A549 (cell line): ENCODE measurements around the gene FILIP1L. TPM values are rescaled to one million over a fixed set of nuclear protein-coding genes. Genes with fewer than 3 reads are reported as not detected.
A peak's percentile ranks its signal among the peaks of the same experiment; 100 is the strongest.

Experiments
- ATAC-seq, 2 experiments: fragments of 200-7000 bp in 1 of 2; fragments of >200 bp in 1 of 2; cut with Nextera tagmentation in 1 of 2; cut with Tn5 transposase in 1 of 2; 3 replicates each; pipeline versions ENCODE4 v1.8.0 to v1.9.1; 2018 to 2020; ENCODE audit warnings: mild to moderate bottlenecking in 1 of 2, moderate library complexity in 1 of 2
- CTCF ChIA-PET: fragments of 300-600 bp; sonication (Branson Sonifier 250); formaldehyde crosslinking; extraction: SDS; loops from one replicate; lab custom pipeline; 2021; ENCODE audit warnings: antibody characterized with exemption, inconsistent platforms; lab: Yijun Ruan, JAX
- POLR2A ChIA-PET: fragments of 350-600 bp; formaldehyde crosslinking; extraction: SDS; loops from one replicate; lab custom pipeline; 2021; ENCODE audit warnings: antibody characterized with exemption, inconsistent platforms; lab: Yijun Ruan, JAX
- DNase-seq, 2 experiments: peaks; one replicate each; pipeline versions ENCODE4 v3.0.0 to v3.0.0-alpha.2; 2011 to 2016; ENCODE audit warnings: low read depth in 1 of 2, low spot score in 1 of 2
- FAIRE-seq: peaks from 2 replicates; lab custom pipeline; 2011; peaks lifted over from hg19 to GRCh38; lab: Jason Lieb, UNC
- H3K27ac ChIP-seq, 2 experiments: fragments of >200 bp; sonication (Bioruptor Twin); formaldehyde crosslinking; 3 replicates each; pipeline ENCODE4 v1.5.1; 2016 to 2017
- H3K4me1 ChIP-seq: fragments of >200 bp; sonication (Bioruptor Twin); formaldehyde crosslinking; 3 replicates; pipeline ENCODE4 v1.6.1; 2016
- H3K4me2 ChIP-seq: fragments of >200 bp; sonication (Bioruptor Twin); formaldehyde crosslinking; 3 replicates; pipeline ENCODE4 v1.6.1; 2016
- H3K4me3 ChIP-seq: fragments of >200 bp; sonication (Bioruptor Twin); formaldehyde crosslinking; 3 replicates; pipeline ENCODE4 v1.5.1; 2016
- H3K9me3 ChIP-seq: fragments of >200 bp; sonication (Bioruptor Twin); formaldehyde crosslinking; 3 replicates; pipeline ENCODE4 v1.6.1; 2016
- CBX8 ChIP-seq: fragments of 200-600 bp; sonication (generic); IDR thresholded peaks from 2 replicates; pipeline ENCODE4 v1.6.1; 2016
- E2F6 ChIP-seq: IDR thresholded peaks from 2 replicates; pipeline ENCODE4 v1.6.1; 2012; ENCODE audit warnings: low read depth, borderline replicate concordance
- ESRRA ChIP-seq: fragments of 150-350 bp; IDR thresholded peaks from 2 replicates; pipeline ENCODE4 v1.6.1; 2014; ENCODE audit warnings: mild to moderate bottlenecking, low read length, borderline replicate concordance
- FOSB ChIP-seq: fragments of 250-450 bp; sonication (Bioruptor Pico); IDR thresholded peaks from 2 replicates; pipeline ENCODE4 v1.5.0; 2020; ENCODE audit warnings: mild to moderate bottlenecking, moderate library complexity
- FOXS1 ChIP-seq: fragments of 250-450 bp; sonication (Bioruptor Pico); IDR thresholded peaks from 2 replicates; pipeline ENCODE4 v1.5.0; 2020; ENCODE audit warnings: mild to moderate bottlenecking, moderate library complexity
- HES2 ChIP-seq: fragments of >200 bp; sonication (Bioruptor Twin); formaldehyde crosslinking; IDR thresholded peaks from 2 replicates; pipeline ENCODE4 v1.6.1; 2016
- HOXA7 ChIP-seq: fragments of 250-450 bp; sonication (Bioruptor Pico); IDR thresholded peaks from 2 replicates; pipeline ENCODE4 v1.5.0; 2020; ENCODE audit warnings: mild to moderate bottlenecking, moderate library complexity
- JUN ChIP-seq, 2 experiments: fragments of >200 bp; sonication (Bioruptor Twin); formaldehyde crosslinking; IDR thresholded peaks; 2 replicates in 1 of 2; 3 replicates in 1 of 2; pipeline ENCODE4 v1.6.1; 2016 to 2017
- JUNB ChIP-seq: fragments of >200 bp; sonication (Bioruptor Twin); formaldehyde crosslinking; IDR thresholded peaks from 2 replicates; pipeline ENCODE4 v1.6.1; 2016
- KDM1A ChIP-seq: fragments of 200-600 bp; sonication (generic); IDR thresholded peaks from 2 replicates; pipeline ENCODE4 v1.6.1; 2016; ENCODE audit warnings: low read depth, mild to moderate bottlenecking
- KDM5A ChIP-seq: fragments of 200-600 bp; sonication (generic); IDR thresholded peaks from 2 replicates; pipeline ENCODE4 v1.6.1; 2016; ENCODE audit warnings: antibody characterized with exemption, mild to moderate bottlenecking
- MYC ChIP-seq: IDR thresholded peaks from 2 replicates; pipeline ENCODE4 v1.6.1; 2012; ENCODE audit warnings: mild to moderate bottlenecking, inconsistent platforms, low read length, improper control_type of control experiment, borderline replicate concordance
- RFX5 ChIP-seq: fragments of 450-650 bp; IDR thresholded peaks from 2 replicates; pipeline ENCODE4 v1.7.1; 2014; ENCODE audit warnings: antibody characterized with exemption, mild to moderate bottlenecking, moderate library complexity
- SMC3 ChIP-seq: fragments of >200 bp; sonication (Bioruptor Twin); formaldehyde crosslinking; IDR thresholded peaks from 3 replicates; pipeline ENCODE4 v1.6.1; 2018; ENCODE audit warnings: inconsistent platforms
- SREBF2 ChIP-seq: fragments of 450-650 bp; IDR thresholded peaks from 2 replicates; pipeline ENCODE4 v1.6.1; 2014; ENCODE audit warnings: mild to moderate bottlenecking, moderate library complexity
- USF2 ChIP-seq: fragments of 450-650 bp; IDR thresholded peaks from 2 replicates; pipeline ENCODE4 v1.6.1; 2014; ENCODE audit warnings: antibody characterized with exemption
- ZFP36 ChIP-seq: fragments of 450-650 bp; IDR thresholded peaks from 2 replicates; pipeline ENCODE4 v1.6.1; 2014; ENCODE audit warnings: borderline replicate concordance; ENCODE audit not compliant: partially characterized antibody
- ZNF302 ChIP-seq: fragments of 250-450 bp; sonication (Bioruptor Pico); IDR thresholded peaks from 2 replicates; pipeline ENCODE4 v1.9.0; 2021; ENCODE audit warnings: inconsistent platforms, mild to moderate bottlenecking, moderate library complexity
- WGBS: methylation state at CpG from one replicate; pipeline ENCODE4 v1.1.6; 2017; ENCODE audit errors: missing lambda C conversion rate; 5-methylcytosine and 5-hydroxymethylcytosine counted together
- polyA plus RNA-seq, 4 experiments: library from polyadenylated mRNA; depleted of rRNA in 3 of 4; stranded (reverse); fragments of >200 nt; fragmentation: RNase III in 1 of 4; extraction: RNeasy Plus Mini Kit Qiagen cat#74134 plus additional on column Dnase treatment in 1 of 4; gene quantifications; 2 replicates in 3 of 4; 3 replicates in 1 of 4; pipeline ENCODE4 v1.2.3, GENCODE V29; 2011 to 2017
- TF ChIP-seq, protein P1 (sequence below): fragments of 250-450 bp; sonication (Bioruptor Pico); IDR thresholded peaks from 2 replicates; pipeline ENCODE4 v1.5.0; 2021; ENCODE audit warnings: mild to moderate bottlenecking, moderate library complexity, borderline replicate concordance
- TF ChIP-seq, protein P2 (sequence below): fragments of >200 bp; sonication (Bioruptor Twin); formaldehyde crosslinking; IDR thresholded peaks from 3 replicates; pipeline ENCODE4 v1.6.1; 2016
- TF ChIP-seq, protein P3 (sequence below): IDR thresholded peaks from 2 replicates; pipeline ENCODE4 v1.6.1; 2012
- TF ChIP-seq, protein P4 (sequence below): fragments of 200-600 bp; sonication (generic); IDR thresholded peaks from 2 replicates; pipeline ENCODE4 v1.6.1; 2016; ENCODE audit warnings: antibody characterized with exemption, mild to moderate bottlenecking, moderate library complexity

Gene FILIP1L
- polyA plus RNA-seq, 2 of the 4 experiments (the other 2 are of a cell fraction), result 0.19 to 0.45 TPM

DNA sequence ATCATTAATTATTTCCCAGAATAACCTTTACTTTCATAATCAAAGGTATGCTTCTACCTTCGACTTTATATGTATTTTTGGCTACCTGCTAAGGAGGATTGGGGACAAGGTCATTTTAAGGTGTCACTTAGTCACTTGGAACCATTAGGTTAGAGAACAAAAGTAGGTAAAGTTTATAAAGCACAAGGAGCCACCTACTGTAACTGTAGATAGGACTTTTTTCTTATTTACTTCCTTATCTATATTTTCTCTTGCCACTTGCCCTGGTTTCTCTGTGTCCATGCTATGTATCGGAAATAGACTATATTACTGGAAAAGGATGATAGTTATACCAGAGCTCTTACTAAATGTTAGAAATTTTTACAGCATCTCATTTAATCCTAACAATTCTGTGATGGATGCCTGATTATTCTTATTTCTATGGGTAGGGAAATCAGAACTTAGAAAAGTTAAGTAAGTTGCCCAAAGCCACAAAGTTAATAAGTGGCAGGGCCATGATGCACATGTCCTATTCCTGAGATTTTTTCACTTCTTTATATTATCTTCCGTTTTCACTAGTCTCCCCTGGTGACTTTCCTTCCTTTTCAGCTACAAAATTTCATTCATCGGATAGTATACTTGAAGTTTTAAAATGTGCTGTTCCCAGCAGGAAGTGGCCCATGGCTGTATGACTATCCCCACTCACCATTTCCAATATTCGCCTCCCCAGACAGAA lies 164.2 kb downstream of the FILIP1L start:
- CTCF ChIA-PET, result interaction anchor here (0.8 to 1.4 kb wide), 2 partner anchors 9 to 108 kb away, joined by 3 read pairs; no protein-coding TSS in a partner anchor
- Histone ChIP-seq H3K27ac (no peak overlapping the region), H3K4me1 (peaks cover 39% of the 10 kb centered on the region), H3K4me2 (no peak overlapping the region), H3K4me3 (no peak overlapping the region), H3K9me3 (no peaks in the 10 kb centered on the region)
- no peak for FAIRE-seq
- POLR2A ChIA-PET, result no interaction called here
- ATAC-seq, result no peak
- DNase-seq, result no peak
- TF ChIP-seq RFX5 (no peak), HOXA7 (CRISPR knock-in tag) (no peak), JUN (IDR thresholded peaks at IDR 0.05) (no peak), FOSB (CRISPR knock-in tag) (no peak), MYC (no peak), KDM5A (no peak), FOXS1 (CRISPR knock-in tag) (no peak), E2F6 (no peak), SMC3 (no peak), KDM1A (no peak), CBX8 (no peak), JUNB (no peak), ZFP36 (no peak), ZNF302 (CRISPR knock-in tag) (no peak), ESRRA (no peak)
- TF ChIP-seq, protein P1, sequence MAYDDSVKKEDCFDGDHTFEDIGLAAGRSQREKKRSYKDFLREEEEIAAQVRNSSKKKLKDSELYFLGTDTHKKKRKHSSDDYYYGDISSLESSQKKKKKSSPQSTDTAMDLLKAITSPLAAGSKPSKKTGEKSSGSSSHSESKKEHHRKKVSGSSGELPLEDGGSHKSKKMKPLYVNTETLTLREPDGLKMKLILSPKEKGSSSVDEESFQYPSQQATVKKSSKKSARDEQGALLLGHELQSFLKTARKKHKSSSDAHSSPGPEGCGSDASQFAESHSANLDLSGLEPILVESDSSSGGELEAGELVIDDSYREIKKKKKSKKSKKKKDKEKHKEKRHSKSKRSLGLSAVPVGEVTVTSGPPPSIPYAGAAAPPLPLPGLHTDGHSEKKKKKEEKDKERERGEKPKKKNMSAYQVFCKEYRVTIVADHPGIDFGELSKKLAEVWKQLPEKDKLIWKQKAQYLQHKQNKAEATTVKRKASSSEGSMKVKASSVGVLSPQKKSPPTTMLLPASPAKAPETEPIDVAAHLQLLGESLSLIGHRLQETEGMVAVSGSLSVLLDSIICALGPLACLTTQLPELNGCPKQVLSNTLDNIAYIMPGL (CRISPR knock-in tag), result no peak
- TF ChIP-seq, protein P2, sequence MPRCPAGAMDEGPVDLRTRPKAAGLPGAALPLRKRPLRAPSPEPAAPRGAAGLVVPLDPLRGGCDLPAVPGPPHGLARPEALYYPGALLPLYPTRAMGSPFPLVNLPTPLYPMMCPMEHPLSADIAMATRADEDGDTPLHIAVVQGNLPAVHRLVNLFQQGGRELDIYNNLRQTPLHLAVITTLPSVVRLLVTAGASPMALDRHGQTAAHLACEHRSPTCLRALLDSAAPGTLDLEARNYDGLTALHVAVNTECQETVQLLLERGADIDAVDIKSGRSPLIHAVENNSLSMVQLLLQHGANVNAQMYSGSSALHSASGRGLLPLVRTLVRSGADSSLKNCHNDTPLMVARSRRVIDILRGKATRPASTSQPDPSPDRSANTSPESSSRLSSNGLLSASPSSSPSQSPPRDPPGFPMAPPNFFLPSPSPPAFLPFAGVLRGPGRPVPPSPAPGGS, result no peak
- TF ChIP-seq, protein P3, sequence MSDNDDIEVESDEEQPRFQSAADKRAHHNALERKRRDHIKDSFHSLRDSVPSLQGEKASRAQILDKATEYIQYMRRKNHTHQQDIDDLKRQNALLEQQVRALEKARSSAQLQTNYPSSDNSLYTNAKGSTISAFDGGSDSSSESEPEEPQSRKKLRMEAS, result no peak
- 75% methylated on average over 5 of the region's 5 CpGs for WGBS

DNA sequence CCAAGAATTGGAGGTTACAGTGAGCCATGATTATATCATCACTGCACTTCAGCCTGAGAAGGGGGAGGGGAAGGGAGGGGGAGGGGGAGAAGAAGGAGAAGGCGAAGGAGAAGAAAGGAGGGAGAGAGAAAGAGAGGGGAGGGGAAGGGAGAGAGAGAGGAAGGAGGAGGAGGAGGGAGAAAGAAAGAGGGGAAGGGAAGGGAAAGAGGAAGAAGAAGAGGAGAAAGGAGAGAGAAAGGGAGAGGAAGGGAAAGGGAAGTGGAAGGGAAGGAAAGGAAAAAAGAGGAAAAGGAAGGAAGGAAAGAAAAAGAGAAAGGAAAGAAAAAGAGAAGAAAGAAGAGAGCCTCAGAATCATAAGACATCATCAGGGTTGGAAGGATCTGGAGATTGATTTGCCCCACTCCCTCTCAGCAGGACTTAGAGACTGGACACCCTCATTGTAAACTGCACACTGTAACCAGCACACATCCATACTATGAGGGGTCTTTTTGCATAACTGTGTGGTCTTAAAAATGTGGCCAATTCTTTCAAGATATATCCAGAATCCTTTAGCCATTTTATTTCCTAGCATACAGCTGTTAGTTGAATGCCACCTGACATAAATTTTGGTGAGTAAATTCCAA lies 165.7 kb downstream of the FILIP1L start:
- Histone ChIP-seq H3K27ac (no peak overlapping the region), H3K4me1 (peaks cover 34% of the 10 kb centered on the region), H3K4me2 (peak overlapping the region; percentile 1; the same call in 1 of the 3 replicates), H3K4me3 (no peak overlapping the region), H3K9me3 (no peaks in the 10 kb centered on the region)
- WGBS, result 29% methylated on average over 1 of the region's 1 CpG
- POLR2A ChIA-PET, result no interaction called here
- FAIRE-seq, result no peak
- CTCF ChIA-PET, result no interaction called here
- TF ChIP-seq RFX5, result no peak
- TF ChIP-seq, protein P4, sequence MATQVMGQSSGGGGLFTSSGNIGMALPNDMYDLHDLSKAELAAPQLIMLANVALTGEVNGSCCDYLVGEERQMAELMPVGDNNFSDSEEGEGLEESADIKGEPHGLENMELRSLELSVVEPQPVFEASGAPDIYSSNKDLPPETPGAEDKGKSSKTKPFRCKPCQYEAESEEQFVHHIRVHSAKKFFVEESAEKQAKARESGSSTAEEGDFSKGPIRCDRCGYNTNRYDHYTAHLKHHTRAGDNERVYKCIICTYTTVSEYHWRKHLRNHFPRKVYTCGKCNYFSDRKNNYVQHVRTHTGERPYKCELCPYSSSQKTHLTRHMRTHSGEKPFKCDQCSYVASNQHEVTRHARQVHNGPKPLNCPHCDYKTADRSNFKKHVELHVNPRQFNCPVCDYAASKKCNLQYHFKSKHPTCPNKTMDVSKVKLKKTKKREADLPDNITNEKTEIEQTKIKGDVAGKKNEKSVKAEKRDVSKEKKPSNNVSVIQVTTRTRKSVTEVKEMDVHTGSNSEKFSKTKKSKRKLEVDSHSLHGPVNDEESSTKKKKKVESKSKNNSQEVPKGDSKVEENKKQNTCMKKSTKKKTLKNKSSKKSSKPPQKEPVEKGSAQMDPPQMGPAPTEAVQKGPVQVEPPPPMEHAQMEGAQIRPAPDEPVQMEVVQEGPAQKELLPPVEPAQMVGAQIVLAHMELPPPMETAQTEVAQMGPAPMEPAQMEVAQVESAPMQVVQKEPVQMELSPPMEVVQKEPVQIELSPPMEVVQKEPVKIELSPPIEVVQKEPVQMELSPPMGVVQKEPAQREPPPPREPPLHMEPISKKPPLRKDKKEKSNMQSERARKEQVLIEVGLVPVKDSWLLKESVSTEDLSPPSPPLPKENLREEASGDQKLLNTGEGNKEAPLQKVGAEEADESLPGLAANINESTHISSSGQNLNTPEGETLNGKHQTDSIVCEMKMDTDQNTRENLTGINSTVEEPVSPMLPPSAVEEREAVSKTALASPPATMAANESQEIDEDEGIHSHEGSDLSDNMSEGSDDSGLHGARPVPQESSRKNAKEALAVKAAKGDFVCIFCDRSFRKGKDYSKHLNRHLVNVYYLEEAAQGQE, result no peak
- no peak for TF ChIP-seq SREBF2
- TF ChIP-seq HES2, result no peak
- no peak for TF ChIP-seq USF2
- no peak for TF ChIP-seq ZNF302 (CRISPR knock-in tag)
- TF ChIP-seq, all 56 proteins: peak for 0
- no peak for DNase-seq
- ATAC-seq, result no peak
